PC-3 (cell line): Measurements from ENCODE around the gene S100A4.

Source experiments
- CTCF ChIP-seq: fragments of 300-600 bp; sonication (generic); conservative IDR thresholded peaks from 2 replicates; pipeline ENCODE4 v1.5.1; 2017; ENCODE audit warnings: antibody characterized with exemption, low read depth, mild to moderate bottlenecking, low read length
- EZH2 ChIP-seq: fragments of 300-600 bp; sonication (generic); IDR thresholded peaks from one replicate; pipeline ENCODE4 v1.6.1; 2017; ENCODE audit warnings: antibody characterized with exemption, mild to moderate bottlenecking, low read length; ENCODE audit not compliant: unreplicated experiment
- EZH2phosphoT487 ChIP-seq: fragments of 300-600 bp; sonication (generic); IDR thresholded peaks from 2 replicates; pipeline ENCODE4 v1.6.1; 2018; ENCODE audit warnings: mild to moderate bottlenecking, antibody characterized with exemption, low read length, borderline replicate concordance

DNA sequence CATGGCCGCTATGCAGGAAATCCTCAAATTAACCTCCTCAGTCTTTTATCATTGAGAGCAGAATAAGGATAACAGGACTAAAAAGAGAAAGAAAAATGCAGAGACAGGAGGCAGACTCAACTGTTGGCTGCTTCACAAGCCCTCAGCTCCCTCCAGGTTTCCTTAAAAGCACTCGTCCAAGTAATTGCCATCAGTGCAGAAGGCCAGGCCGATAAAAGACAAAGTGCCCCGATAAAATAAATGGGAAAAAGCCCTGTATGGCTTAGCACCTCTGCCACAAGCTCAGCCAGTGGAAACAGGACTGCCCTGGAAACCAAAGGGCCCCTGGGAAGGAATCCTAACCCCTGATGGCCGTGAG lies 17.9 kb downstream of the S100A4 start:
- no peak for TF ChIP-seq CTCF
- no peak for TF ChIP-seq EZH2
- no peak for TF ChIP-seq EZH2phosphoT487
